Subcutaneous adipose tissue (tissue), 4 donors: ENCODE results near the gene FOXO4. TPM values are rescaled to one million over a fixed set of nuclear protein-coding genes. Genes with fewer than 3 reads are reported as not detected.

Experiments used
- CTCF ChIP-seq: fragments of 450-650 bp; IDR thresholded peaks from one replicate; pipeline ENCODE4 v1.5.1; 2016; ENCODE audit warnings: low read depth, mild to moderate bottlenecking, control low read depth, antibody characterized with exemption, moderate library complexity
- total RNA-seq, 4 donors: library from RNA; depleted of rRNA; stranded (reverse); fragments of >200 nt; gene quantifications; one replicate each; pipeline ENCODE4 v1.1.0, GENCODE V29; 2016

FOXO4 gene
- 10 to 100 TPM; 16.7 to 32.0 (median 20.5) TPM for total RNA-seq

DNA sequence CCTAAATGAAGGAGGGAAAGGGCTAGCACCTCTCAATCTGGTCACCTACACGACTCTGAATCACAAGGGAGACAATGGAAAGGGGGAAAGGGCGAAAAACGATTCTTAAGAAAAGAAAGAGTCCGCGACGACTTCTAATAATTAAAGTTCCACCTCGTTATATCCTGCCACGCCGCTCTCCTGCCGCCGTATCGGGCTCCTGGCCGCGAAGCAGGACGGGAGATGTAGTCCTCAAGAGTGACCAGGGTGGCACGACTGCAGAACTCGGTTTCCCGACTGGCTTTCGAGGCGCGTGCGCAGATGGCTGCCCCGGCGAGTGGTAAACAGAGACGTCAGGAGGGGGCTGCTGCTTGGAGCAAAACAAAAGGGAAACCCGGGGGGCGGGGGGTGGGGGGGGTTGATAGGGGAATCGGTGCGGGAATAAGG, at the start of gene FOXO4:
Gene FOXO4, plus strand, starts transcription at position 297 of the 426 bp plus-strand sequence. CDS start 678 bp downstream, outside the sequence.
- TF ChIP-seq CTCF = no peak

DNA sequence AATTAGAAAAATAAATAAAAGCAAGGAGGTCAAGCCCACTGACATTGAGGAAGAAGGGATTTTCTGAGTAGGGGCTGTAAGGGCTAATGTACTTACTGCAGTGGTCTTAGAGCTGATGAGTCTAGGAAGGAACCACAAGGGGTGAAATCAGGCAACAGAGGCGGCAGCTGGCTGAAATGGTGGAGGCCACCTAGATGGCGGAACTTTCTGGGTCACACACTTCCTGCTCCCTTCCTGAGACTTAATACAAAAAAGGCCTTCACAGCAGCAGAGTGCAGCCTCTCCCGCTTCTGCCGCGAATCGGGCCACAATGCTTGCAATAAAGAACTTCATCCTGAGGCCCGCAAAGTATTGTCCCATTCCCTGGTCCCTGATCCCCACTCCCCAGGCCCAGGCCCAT, 42.9 kb upstream of the FOXO4 start:
- no peak for TF ChIP-seq CTCF

- no peak for TF ChIP-seq CTCF
Measured at GRCh38 chrX:71053217-71053621, 42.4 kb upstream of the FOXO4 start.

- TF ChIP-seq CTCF = no peak
Measured at GRCh38 chrX:71056867-71057266, 38.8 kb upstream of the FOXO4 start.

DNA sequence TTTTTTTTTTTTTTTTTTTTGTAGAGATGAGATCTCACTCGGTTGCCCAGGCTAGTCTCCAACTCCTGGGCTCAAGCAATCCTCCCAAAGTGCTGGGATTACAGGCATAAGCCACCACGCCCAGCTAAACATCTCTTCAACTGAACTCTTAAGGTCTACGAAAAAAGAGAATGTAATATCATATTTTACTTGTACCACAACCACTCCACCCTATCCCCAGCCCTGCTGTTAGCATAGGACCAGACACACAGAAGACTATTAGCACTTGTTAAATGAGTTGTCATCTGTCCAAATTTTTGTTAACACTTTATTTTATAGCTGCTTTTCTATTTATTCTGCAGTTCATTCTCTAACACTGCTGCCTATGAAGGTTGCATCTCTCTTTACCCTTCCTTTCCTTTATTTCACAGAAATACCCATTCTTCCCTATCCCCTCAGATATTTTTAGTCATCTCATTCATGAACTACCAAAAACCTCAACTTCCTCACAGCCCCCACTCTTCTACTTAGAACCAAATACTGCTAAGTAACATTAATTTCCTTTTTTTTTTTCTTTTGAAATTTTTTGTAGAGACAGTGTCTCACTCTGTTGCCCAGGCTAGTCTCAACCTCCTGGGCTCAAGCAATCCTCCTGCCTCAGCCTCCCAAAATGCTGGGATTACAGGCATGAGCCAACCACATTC, 37.7 kb upstream of the FOXO4 start:
- TF ChIP-seq CTCF = no peak

DNA sequence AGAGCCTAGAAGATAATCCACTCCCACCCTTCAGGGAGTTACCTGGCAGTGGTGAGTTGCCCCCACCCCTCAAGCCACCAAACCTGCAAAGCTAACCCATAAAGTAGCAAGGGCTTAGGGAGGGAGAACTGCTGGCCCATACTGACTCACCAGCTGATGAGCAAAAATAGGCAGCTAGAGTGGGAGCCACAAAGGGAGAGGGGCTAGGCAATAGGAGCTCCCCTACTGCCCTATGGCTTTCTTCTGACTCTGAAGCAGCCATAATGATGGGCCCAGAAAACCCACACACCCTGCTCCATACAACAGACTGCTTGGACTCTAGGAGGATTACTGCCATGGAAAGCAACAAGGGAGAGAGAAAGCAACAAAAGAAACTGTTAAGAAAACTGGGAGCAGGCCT, 35.5 kb upstream of the FOXO4 start:
- TF ChIP-seq CTCF = no peak

DNA sequence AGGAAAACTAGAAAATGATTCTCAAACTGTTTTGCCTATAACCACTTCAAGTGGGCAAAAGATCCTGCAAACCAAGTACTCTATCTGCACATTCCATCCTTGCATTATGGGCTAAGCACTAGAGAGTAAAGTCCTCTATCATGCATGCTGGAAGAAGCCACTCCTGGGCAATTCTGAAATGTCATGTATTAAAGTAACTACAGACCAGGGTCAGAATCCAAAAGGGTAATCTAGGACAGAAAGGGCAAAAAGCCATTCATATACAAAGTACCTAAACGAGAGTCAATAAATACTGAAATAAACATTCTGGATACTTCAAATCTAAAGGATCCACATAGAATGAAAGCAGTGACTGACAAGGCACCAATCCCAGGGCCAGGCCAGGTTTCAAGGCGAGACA, 28.6 kb upstream of the FOXO4 start:
- TF ChIP-seq CTCF = no peak
